ENCODE data around the gene FAAH2. TPM values are rescaled to one million over a fixed set of nuclear protein-coding genes. Genes with fewer than 3 reads are reported as not detected.

The FAAH2 gene
- total RNA-seq, 1 donor from 2014 or later = 3.1 TPM

DNA sequence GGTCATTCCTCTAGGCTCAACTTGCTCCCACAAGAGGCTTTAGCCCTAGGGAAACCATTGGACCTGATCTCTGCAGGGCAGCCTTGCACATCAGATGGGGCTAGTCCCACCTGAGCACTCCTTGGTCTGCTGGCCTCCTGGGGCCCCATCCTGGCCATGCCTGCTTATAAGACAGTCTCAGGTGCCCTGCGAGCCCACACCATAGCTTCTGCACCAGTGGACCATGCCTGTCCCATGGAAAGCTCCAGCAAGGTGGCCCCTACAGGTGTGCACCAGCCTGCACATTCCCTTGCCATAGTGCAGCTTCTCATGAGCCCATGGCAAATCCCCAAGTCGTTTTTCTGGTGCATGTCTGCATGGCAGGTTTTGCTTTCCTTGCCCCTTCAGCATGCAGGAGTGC is 19.6 kb upstream of the FAAH2 start:
- DNase-seq (no peak), ATAC-seq (ENCODE audit: low read depth) (no peak)
- intact Hi-C loops (cut with micrococcal nuclease) = no loop called here
- POLR2A ChIA-PET = no interaction called here
- TF ChIP-seq, protein P1, sequence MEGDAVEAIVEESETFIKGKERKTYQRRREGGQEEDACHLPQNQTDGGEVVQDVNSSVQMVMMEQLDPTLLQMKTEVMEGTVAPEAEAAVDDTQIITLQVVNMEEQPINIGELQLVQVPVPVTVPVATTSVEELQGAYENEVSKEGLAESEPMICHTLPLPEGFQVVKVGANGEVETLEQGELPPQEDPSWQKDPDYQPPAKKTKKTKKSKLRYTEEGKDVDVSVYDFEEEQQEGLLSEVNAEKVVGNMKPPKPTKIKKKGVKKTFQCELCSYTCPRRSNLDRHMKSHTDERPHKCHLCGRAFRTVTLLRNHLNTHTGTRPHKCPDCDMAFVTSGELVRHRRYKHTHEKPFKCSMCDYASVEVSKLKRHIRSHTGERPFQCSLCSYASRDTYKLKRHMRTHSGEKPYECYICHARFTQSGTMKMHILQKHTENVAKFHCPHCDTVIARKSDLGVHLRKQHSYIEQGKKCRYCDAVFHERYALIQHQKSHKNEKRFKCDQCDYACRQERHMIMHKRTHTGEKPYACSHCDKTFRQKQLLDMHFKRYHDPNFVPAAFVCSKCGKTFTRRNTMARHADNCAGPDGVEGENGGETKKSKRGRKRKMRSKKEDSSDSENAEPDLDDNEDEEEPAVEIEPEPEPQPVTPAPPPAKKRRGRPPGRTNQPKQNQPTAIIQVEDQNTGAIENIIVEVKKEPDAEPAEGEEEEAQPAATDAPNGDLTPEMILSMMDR (IDR thresholded peaks at IDR 0.05) = no peak
- Mint-ChIP-seq H3K27ac (no peak overlapping the region), H3K36me3 (ENCODE audit: low read depth) (peaks cover 2% of the 10 kb centered on the region), H3K9me3 (peaks cover 11% of the 10 kb centered on the region), H3K4me1 (no peaks in the 10 kb centered on the region), H3K4me3 (no peak overlapping the region), H3K27me3 (no peaks in the 10 kb centered on the region)
- CTCF ChIA-PET = no interaction called here

DNA sequence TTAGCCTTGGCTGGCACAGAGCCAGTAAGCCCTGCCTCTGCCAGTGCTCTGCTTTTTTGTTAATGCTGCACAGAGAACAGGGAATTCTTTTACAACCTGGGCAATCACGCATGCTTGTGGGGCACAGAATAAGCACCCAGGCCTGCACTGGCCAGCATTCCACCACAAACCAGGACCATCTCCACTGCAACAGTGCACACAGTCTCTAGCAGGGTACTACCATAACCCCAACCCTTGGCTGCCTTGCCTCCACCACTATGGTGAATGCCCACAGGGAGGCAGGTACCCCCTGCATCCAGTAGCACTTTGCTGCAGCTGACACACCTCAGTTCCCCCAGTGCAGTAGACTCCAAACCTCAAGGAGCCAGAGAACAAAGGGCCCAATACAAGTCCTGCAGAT is 19.2 kb upstream of the FAAH2 start:
- Mint-ChIP-seq H3K4me3 (no peak overlapping the region), H3K27me3 (no peaks in the 10 kb centered on the region), H3K27ac (no peak overlapping the region), H3K36me3 (ENCODE audit: low read depth) (peaks cover 2% of the 10 kb centered on the region), H3K4me1 (no peaks in the 10 kb centered on the region), H3K9me3 (peaks cover 11% of the 10 kb centered on the region)
- ATAC-seq (ENCODE audit: low read depth) = no peak
- CTCF ChIA-PET = no interaction called here
- TF ChIP-seq, protein P1 (IDR thresholded peaks at IDR 0.05) = no peak
- no peak for DNase-seq
- intact Hi-C loops (cut with micrococcal nuclease) = no loop called here
- POLR2A ChIA-PET = no interaction called here

DNA sequence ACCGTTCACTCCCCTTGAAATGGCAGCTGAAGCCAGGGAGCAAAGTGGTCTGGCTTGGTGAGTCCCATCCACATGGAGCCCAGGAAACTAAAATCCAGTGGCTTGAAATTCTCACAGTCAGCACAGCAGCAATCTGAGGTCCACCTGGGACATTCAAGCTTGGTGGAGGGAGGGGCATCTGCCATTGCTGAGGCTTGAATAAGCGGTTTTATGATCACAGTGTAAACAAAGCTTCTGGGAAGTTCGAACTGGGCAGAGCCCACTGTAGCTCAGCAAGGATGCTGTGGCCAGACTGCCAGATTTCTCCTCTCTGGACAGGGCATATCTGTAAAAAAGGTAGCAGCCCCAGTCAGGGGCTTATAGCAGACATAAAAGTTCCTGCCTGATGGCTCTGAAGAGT is 15.5 kb upstream of the FAAH2 start:
- no peak for ATAC-seq (ENCODE audit: low read depth)
- CTCF ChIA-PET = no interaction called here
- Mint-ChIP-seq H3K4me1 (no peaks in the 10 kb centered on the region), H3K27me3 (no peaks in the 10 kb centered on the region), H3K36me3 (ENCODE audit: low read depth) (peaks cover 2% of the 10 kb centered on the region), H3K4me3 (no peak overlapping the region), H3K9me3 (peaks cover 18% of the 10 kb centered on the region), H3K27ac (no peak overlapping the region)
- intact Hi-C loops (cut with micrococcal nuclease) = no loop called here
- POLR2A ChIA-PET = no interaction called here
- no peak for DNase-seq
- TF ChIP-seq, protein P1 (IDR thresholded peaks at IDR 0.05) = no peak

GRCh38 chrX:57282568-57282967 is 3.9 kb upstream of the FAAH2 start:
- DNase-seq (no peak), ATAC-seq (ENCODE audit: low read depth) (no peak)
- Mint-ChIP-seq H3K4me1 (peaks cover 9% of the 10 kb centered on the region), H3K36me3 (ENCODE audit: low read depth) (no peaks in the 10 kb centered on the region), H3K27ac (no peak overlapping the region), H3K27me3 (no peaks in the 10 kb centered on the region), H3K9me3 (no peaks in the 10 kb centered on the region), H3K4me3 (no peak overlapping the region)
- intact Hi-C loops (cut with micrococcal nuclease) = loop anchor here (2.0 kb wide), 1 partner anchor 170 kb away; no protein-coding TSS in a partner anchor
- CTCF ChIA-PET = no interaction called here
- TF ChIP-seq, protein P1 (IDR thresholded peaks at IDR 0.05) = no peak
- POLR2A ChIA-PET = no interaction called here

GRCh38 chrX:57285001-57285400 is 1.5 kb upstream of the FAAH2 start:
- TF ChIP-seq, protein P1 (IDR thresholded peaks at IDR 0.05) = no peak
- ChIA-PET POLR2A (no interaction called here), CTCF (no interaction called here)
- no peaks in the 10 kb centered on the region for H3K36me3 Mint-ChIP-seq (ENCODE audit: low read depth)
- no peak for DNase-seq
- H3K27me3 Mint-ChIP-seq = no peaks in the 10 kb centered on the region
- ATAC-seq (ENCODE audit: low read depth) = no peak
- no peaks in the 10 kb centered on the region for H3K9me3 Mint-ChIP-seq
- intact Hi-C loops (cut with micrococcal nuclease) = loop anchor here (5.0 kb wide), 1 partner anchor 473 kb away; no protein-coding TSS in a partner anchor
- H3K27ac Mint-ChIP-seq = peak overlapping the region; percentile 6
- no peak overlapping the region for H3K4me3 Mint-ChIP-seq
- H3K4me1 Mint-ChIP-seq = peaks cover 12% of the 10 kb centered on the region
